Bronchial epithelial cell (primary cell): ENCODE results near the gene SHC3. TPM values are rescaled to one million over a fixed set of nuclear protein-coding genes. Genes with fewer than 3 reads are reported as not detected.

Experiments used
- DNase-seq: peaks from one replicate; pipeline ENCODE4 v3.0.0-alpha.2; 2010; ENCODE audit warnings: low read depth
- FAIRE-seq: peaks from 2 replicates; lab custom pipeline; 2011; peaks lifted over from hg19 to GRCh38; lab: Jason Lieb, UNC
- H3K27me3 ChIP-seq: 2 replicates; pipeline ENCODE4 v1.5.1; 2011; ENCODE audit warnings: low read length; ENCODE audit not compliant: control insufficient read depth, insufficient read depth
- H3K36me3 ChIP-seq: 2 replicates; pipeline ENCODE4 v1.5.1; 2011; ENCODE audit warnings: low read length; ENCODE audit not compliant: control insufficient read depth, insufficient read depth
- H3K4me3 ChIP-seq: 2 replicates; pipeline ENCODE4 v1.5.1; 2011; ENCODE audit warnings: mild to moderate bottlenecking, low read depth, low read length, control low read depth
- CTCF ChIP-seq: IDR thresholded peaks from 2 replicates; pipeline ENCODE4 v1.5.1; 2011; ENCODE audit warnings: mild to moderate bottlenecking, moderate library complexity, low read length, control low read depth, inconsistent platforms; ENCODE audit not compliant: insufficient read depth, severe bottlenecking
- total RNA-seq: library from RNA; depleted of rRNA; stranded (reverse); fragments of >200 nt; gene quantifications from 2 replicates; pipeline ENCODE4 v1.2.1, GENCODE V29; 2014

Gene SHC3
- total RNA-seq, 1 donor from 2014 or later = 0.26 TPM

GRCh38 chr9:89191004-89191403 is 12.4 kb upstream of the SHC3 start:
- H3K36me3 ChIP-seq = no peaks in the 10 kb centered on the region
- TF ChIP-seq CTCF = no peak
- DNase-seq = no peak
- H3K27me3 ChIP-seq = no peaks in the 10 kb centered on the region
- FAIRE-seq = no peak
- no peak overlapping the region for H3K4me3 ChIP-seq

- TF ChIP-seq CTCF = no peak
- no peak overlapping the region for H3K4me3 ChIP-seq
- FAIRE-seq = no peak
- DNase-seq = peak; percentile 15
- H3K27me3 ChIP-seq = no peaks in the 10 kb centered on the region
- no peaks in the 10 kb centered on the region for H3K36me3 ChIP-seq
Measured at GRCh38 chr9:89189215-89189614, 10.6 kb upstream of the SHC3 start.

DNA sequence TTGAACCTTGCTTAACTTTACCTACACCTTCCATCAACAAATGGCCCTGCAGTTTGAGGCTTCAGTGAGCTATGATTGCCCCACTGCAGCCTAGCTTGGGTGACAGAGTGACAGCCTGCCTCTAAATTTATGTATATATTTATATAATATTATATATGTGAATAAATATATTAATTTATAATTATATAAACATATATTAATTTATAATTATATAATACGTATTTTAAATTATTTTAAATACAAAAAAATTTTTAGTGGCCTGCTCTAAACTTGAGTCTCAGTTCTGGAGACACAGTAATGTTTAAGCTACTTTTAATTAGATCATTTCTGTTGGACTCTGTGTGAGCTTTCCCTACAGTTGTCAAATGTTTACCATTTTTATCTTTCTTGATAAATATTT is 9.3 kb upstream of the SHC3 start:
- no peak for TF ChIP-seq CTCF
- Histone ChIP-seq H3K36me3 (no peaks in the 10 kb centered on the region), H3K4me3 (no peak overlapping the region), H3K27me3 (no peaks in the 10 kb centered on the region)
- DNase-seq (no peak), FAIRE-seq (no peak)

DNA sequence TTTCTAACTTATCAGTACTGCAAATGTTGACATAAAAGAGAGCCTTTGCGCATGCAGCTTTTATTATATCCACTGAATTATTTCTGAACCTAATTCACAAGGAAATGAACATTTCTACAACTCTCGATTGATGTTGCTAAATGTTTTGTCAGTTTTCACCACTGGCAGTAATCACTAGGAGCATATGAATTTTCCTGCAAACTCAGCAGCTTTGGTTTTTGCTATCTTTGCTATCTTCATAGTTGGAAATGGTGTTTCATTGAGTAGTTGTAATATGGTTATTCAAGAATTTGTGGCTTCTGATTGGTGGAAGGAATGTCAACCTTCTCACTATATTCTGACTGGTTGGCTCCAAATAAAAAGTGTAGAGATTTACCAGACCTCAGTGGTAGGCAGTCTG is 8.9 kb upstream of the SHC3 start:
- no peak for TF ChIP-seq CTCF
- DNase-seq = no peak
- Histone ChIP-seq H3K36me3 (no peaks in the 10 kb centered on the region), H3K4me3 (no peak overlapping the region), H3K27me3 (no peaks in the 10 kb centered on the region)
- no peak for FAIRE-seq

GRCh38 chr9:89186960-89187359 is 8.3 kb upstream of the SHC3 start:
- Histone ChIP-seq H3K36me3 (no peaks in the 10 kb centered on the region), H3K4me3 (no peak overlapping the region), H3K27me3 (no peaks in the 10 kb centered on the region)
- no peak for DNase-seq
- TF ChIP-seq CTCF = no peak
- no peak for FAIRE-seq

DNA sequence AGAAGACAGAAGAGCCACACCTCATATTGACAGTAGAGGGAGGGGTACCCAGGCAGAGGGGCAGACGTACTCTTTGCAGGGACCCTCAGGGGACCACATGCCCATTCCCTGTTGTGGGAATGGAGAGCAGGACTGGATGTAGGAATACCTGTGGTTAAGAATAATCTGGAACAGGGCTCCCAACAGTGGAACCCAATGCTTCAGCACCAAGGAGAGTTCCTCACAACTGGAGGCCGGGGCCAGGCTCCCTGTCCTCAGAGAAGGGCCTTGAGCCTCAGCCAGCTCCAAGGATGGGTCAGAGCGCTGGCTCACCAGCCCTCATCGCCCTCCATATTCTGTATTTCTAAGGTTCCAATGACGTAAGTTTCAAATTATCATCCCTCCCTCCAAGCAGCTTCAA is 7.4 kb upstream of the SHC3 start:
- no peak for TF ChIP-seq CTCF
- Histone ChIP-seq H3K4me3 (no peak overlapping the region), H3K36me3 (no peaks in the 10 kb centered on the region), H3K27me3 (no peaks in the 10 kb centered on the region)
- peak; percentile 18 for FAIRE-seq
- no peak for DNase-seq
